NCI-H1105 treated with DMSO at 0.1 percent for 48 hours (cell line): Measurements from ENCODE around the gene FAM180B.
"Not testable (repeated sequence)": the region's sequence is repeated elsewhere in the genome, so short reads cannot be mapped to it uniquely, and the experiment has no call there.

ENCODE experiments used
- DNase-seq: peaks from one replicate; lab custom pipeline; 2025; lab: John Stamatoyannopoulos, UW

The FAM180B gene

GRCh38 chr11:47586098-47586855 lies at the start of gene FAM180B:
FAM180B (plus strand) TSS chr11:47586678; CDS start chr11:47586769, 91 bp downstream.
- no peak for DNase-seq

GRCh38 chr11:47536915-47537314 lies 49.6 kb upstream of the FAM180B start:
- DNase-seq: no peak

- peak; percentile 93 for DNase-seq
Observed at GRCh38 chr11:47538741-47539565, 47.5 kb upstream of the FAM180B start.

- DNase-seq: peak; percentile 24
Observed at GRCh38 chr11:47539681-47540039, 46.8 kb upstream of the FAM180B start.

GRCh38 chr11:47541070-47541469 lies 45.4 kb upstream of the FAM180B start:
- DNase-seq: no peak

- no peak for DNase-seq
Observed at GRCh38 chr11:47545298-47545697, 41.2 kb upstream of the FAM180B start.

- not testable (repeated sequence) for DNase-seq
Observed at GRCh38 chr11:47546274-47546673, 40.2 kb upstream of the FAM180B start.

- no peak for DNase-seq
Observed at GRCh38 chr11:47550288-47551047, 36.0 kb upstream of the FAM180B start.

GRCh38 chr11:47551086-47551485 lies 35.4 kb upstream of the FAM180B start:
- no peak for DNase-seq

- DNase-seq: peak; percentile 39
Observed at GRCh38 chr11:47552056-47552565, 34.4 kb upstream of the FAM180B start.

GRCh38 chr11:47552566-47553405 lies 33.7 kb upstream of the FAM180B start, which contains the start of gene CELF1:
CELF1 (minus strand) TSS chr11:47553132; CDS start chr11:47499523, 53,609 bp downstream.
- peak; percentile 93 for DNase-seq

- DNase-seq: no peak
Observed at GRCh38 chr11:47553406-47553743, 33.1 kb upstream of the FAM180B start.

GRCh38 chr11:47557004-47557403 lies 29.5 kb upstream of the FAM180B start:
- not testable (repeated sequence) for DNase-seq

GRCh38 chr11:47558695-47559094 lies 27.8 kb upstream of the FAM180B start:
- DNase-seq: no peak

- no peak for DNase-seq
Observed at GRCh38 chr11:47560426-47560825, 26.1 kb upstream of the FAM180B start.

- DNase-seq: not testable (repeated sequence)
Observed at GRCh38 chr11:47562393-47562792, 24.1 kb upstream of the FAM180B start.

GRCh38 chr11:47564366-47564765 lies 22.1 kb upstream of the FAM180B start:
- not testable (repeated sequence) for DNase-seq

- no peak for DNase-seq
Observed at GRCh38 chr11:47564933-47565339, 21.5 kb upstream of the FAM180B start.

GRCh38 chr11:47565340-47566148 lies 20.9 kb upstream of the FAM180B start, which contains the start of gene PTPMT1:
PTPMT1 (plus strand) TSS chr11:47565599; CDS start chr11:47565623, 24 bp downstream.
- peak; percentile 13 for DNase-seq

GRCh38 chr11:47566149-47566698 lies 20.3 kb upstream of the FAM180B start:
- DNase-seq: no peak
